SK-N-SH (cell line): ENCODE data around the gene ZDHHC14. TPM values are rescaled to one million over a fixed set of nuclear protein-coding genes. Genes with fewer than 3 reads are reported as not detected.

Experiments
- CTCF ChIA-PET: fragments of 300-600, 350-600 bp; formaldehyde crosslinking; extraction: SDS; loops from one replicate; lab custom pipeline; 2021; lab: Yijun Ruan, JAX
- POLR2A ChIA-PET: fragments of 350-600 bp; sonication (Branson Sonifier 250); formaldehyde crosslinking; extraction: SDS; loops from one replicate; lab custom pipeline; 2020; ENCODE audit warnings: antibody characterized with exemption, inconsistent platforms; lab: Yijun Ruan, JAX
- DNase-seq: peaks from one replicate; pipeline ENCODE4 v3.0.0; 2012
- H2AFZ ChIP-seq: fragments of 200-600 bp; sonication (generic); 2 replicates; pipeline ENCODE4 v1.8.1; 2016; ENCODE audit warnings: antibody characterized with exemption, mild to moderate bottlenecking, low read depth
- H3F3A ChIP-seq: fragments of 200-600 bp; sonication (generic); replicated peaks from 2 replicates; pipeline ENCODE3; 2016; ENCODE audit warnings: antibody characterized with exemption, mild to moderate bottlenecking; ENCODE audit not compliant: insufficient read depth
- H3K27ac ChIP-seq, 2 experiments: fragments of 200-500 bp in 1 of 2; fragments of 200-600 bp in 1 of 2; sonication (Bioruptor generic) in 1 of 2; sonication (generic), shearing (Covaris generic) in 1 of 2; 2 replicates each; pipeline versions ENCODE4 v1.5.1 to v1.6.1; 2014 to 2016; ENCODE audit warnings: low read depth in 2 of 2, inconsistent platforms in 1 of 2, low read length in 1 of 2, mild to moderate bottlenecking in 1 of 2, mixed read lengths in 1 of 2
- H3K27me3 ChIP-seq: fragments of 200-600 bp; sonication (generic), shearing (Covaris generic); 2 replicates; pipeline ENCODE4 v1.6.1; 2016; ENCODE audit warnings: mixed run types; ENCODE audit not compliant: insufficient read depth
- H3K36me3 ChIP-seq, 2 experiments: fragments of 200-500 bp in 1 of 2; fragments of 200-600 bp in 1 of 2; sonication (Bioruptor generic) in 1 of 2; sonication (generic) in 1 of 2; replicated peaks in 1 of 2; 2 replicates each; pipeline versions ENCODE3 to v1.5.1; 2014 to 2016; ENCODE audit warnings: low read length in 1 of 2, mild to moderate bottlenecking in 1 of 2; ENCODE audit not compliant: insufficient read depth in 2 of 2, control insufficient read depth in 1 of 2
- H3K4me1 ChIP-seq, 2 experiments: fragments of 200-500 bp in 1 of 2; fragments of 200-600 bp in 1 of 2; sonication (Bioruptor generic) in 1 of 2; sonication (generic), shearing (Covaris generic) in 1 of 2; 2 replicates each; pipeline versions ENCODE4 v1.5.1 to v1.6.1; 2014 to 2016; ENCODE audit warnings: low read depth in 1 of 2, low read length in 1 of 2, mixed run types in 1 of 2; ENCODE audit not compliant: insufficient read depth in 2 of 2, control insufficient read depth in 1 of 2
- H3K4me2 ChIP-seq: fragments of 200-600 bp; sonication (generic), shearing (Covaris generic); 2 replicates; pipeline ENCODE4 v1.6.1; 2017; ENCODE audit warnings: mixed run types
- H3K4me3 ChIP-seq, 2 experiments: fragments of 200-500 bp in 1 of 2; fragments of 200-600 bp in 1 of 2; sonication (Bioruptor generic) in 1 of 2; sonication (generic), shearing (Covaris generic) in 1 of 2; 2 replicates each; pipeline versions ENCODE4 v1.5.1 to v1.8.1; 2014 to 2016; ENCODE audit warnings: low read depth in 2 of 2, inconsistent platforms in 1 of 2, low read length in 1 of 2, mild to moderate bottlenecking in 1 of 2, mixed read lengths in 1 of 2, moderate library complexity in 1 of 2
- H3K79me2 ChIP-seq: fragments of 200-600 bp; sonication (generic); 2 replicates; pipeline ENCODE4 v1.8.1; 2017; ENCODE audit warnings: mild to moderate bottlenecking; ENCODE audit not compliant: insufficient read depth
- H3K9ac ChIP-seq: fragments of 200-600 bp; sonication (generic); 2 replicates; pipeline ENCODE4 v1.6.1; 2017; ENCODE audit warnings: mixed run types
- H3K9me2 ChIP-seq: fragments of 200-600 bp; sonication (generic); 2 replicates; pipeline ENCODE4 v1.6.1; 2017; ENCODE audit warnings: mixed run types
- H3K9me3 ChIP-seq: fragments of 200-600 bp; sonication (generic); 2 replicates; pipeline ENCODE4 v1.6.1; 2017; ENCODE audit warnings: mixed run types, mild to moderate bottlenecking, moderate library complexity
- H4K20me1 ChIP-seq: fragments of 200-600 bp; sonication (generic); 2 replicates; pipeline ENCODE4 v1.6.1; 2017; ENCODE audit warnings: mild to moderate bottlenecking, mixed run types; ENCODE audit not compliant: insufficient read depth
- CHD2 ChIP-seq: fragments of 150-350 bp; IDR thresholded peaks from 2 replicates; pipeline ENCODE4 v1.6.1; 2018; ENCODE audit warnings: low read length; ENCODE audit not compliant: partially characterized antibody
- CTCF ChIP-seq: fragments of 200-600 bp; sonication (generic); IDR thresholded peaks from 2 replicates; pipeline ENCODE4 v1.6.1; 2017; ENCODE audit warnings: antibody characterized with exemption, mild to moderate bottlenecking, moderate library complexity
- EP300 ChIP-seq, 2 experiments: IDR thresholded peaks; 2 replicates each; pipeline versions ENCODE4 v1.4.0 to v1.6.1; 2012; ENCODE audit warnings: borderline replicate concordance in 1 of 2, low read depth in 1 of 2, low read length in 1 of 2
- EZH2phosphoT487 ChIP-seq: fragments of 200-600 bp; sonication (generic); IDR thresholded peaks from 2 replicates; pipeline ENCODE4 v1.6.1; 2017; ENCODE audit warnings: low read depth, mixed run types, mild to moderate bottlenecking, antibody characterized with exemption, moderate library complexity, borderline replicate concordance
- FOSL2 ChIP-seq: IDR thresholded peaks from 2 replicates; pipeline ENCODE4 v1.4.0; 2012; ENCODE audit warnings: low read depth, mild to moderate bottlenecking, moderate library complexity, borderline replicate concordance
- FOXM1 ChIP-seq: IDR thresholded peaks from 2 replicates; pipeline ENCODE4 v1.4.0; 2012; ENCODE audit warnings: low read depth, mild to moderate bottlenecking
- GATA2 ChIP-seq: sonication (generic); formaldehyde crosslinking; IDR thresholded peaks from 2 replicates; pipeline ENCODE4 v1.5.0; 2020; ENCODE audit warnings: mild to moderate bottlenecking, missing genetic modification reagents
- JUND ChIP-seq: IDR thresholded peaks from 2 replicates; pipeline ENCODE4 v1.4.0; 2012
- MAX ChIP-seq: IDR thresholded peaks from 2 replicates; pipeline ENCODE4 v1.4.0; 2012; ENCODE audit warnings: low read depth
- MEF2A ChIP-seq: IDR thresholded peaks from 2 replicates; pipeline ENCODE4 v1.4.0; 2012; ENCODE audit warnings: low read depth, borderline replicate concordance
- NFIC ChIP-seq: IDR thresholded peaks from 2 replicates; pipeline ENCODE4 v1.4.0; 2012; ENCODE audit warnings: borderline replicate concordance
- NRF1 ChIP-seq: IDR thresholded peaks from 2 replicates; pipeline ENCODE4 v1.6.1; 2012; ENCODE audit warnings: low read depth, mild to moderate bottlenecking, low read length
- PBX3 ChIP-seq: IDR thresholded peaks from 2 replicates; pipeline ENCODE4; 2012
- RAD21 ChIP-seq: IDR thresholded peaks from 2 replicates; pipeline ENCODE4 v1.6.1; 2012; ENCODE audit warnings: mild to moderate bottlenecking, low read length
- RFX5 ChIP-seq: IDR thresholded peaks from 2 replicates; pipeline ENCODE4 v1.6.1; 2012; ENCODE audit warnings: mild to moderate bottlenecking, improper control_type of control experiment, low read length
- SIN3A ChIP-seq: IDR thresholded peaks from 2 replicates; pipeline ENCODE4 v1.6.1; 2012; ENCODE audit warnings: low read depth, mild to moderate bottlenecking, low read length, moderate library complexity, borderline replicate concordance
- SMC3 ChIP-seq: IDR thresholded peaks from 2 replicates; pipeline ENCODE4 v1.6.1; 2012; ENCODE audit warnings: low read depth, low read length, improper control_type of control experiment
- USF1 ChIP-seq: IDR thresholded peaks from 2 replicates; pipeline ENCODE4 v1.4.0; 2012; ENCODE audit warnings: low read depth, borderline replicate concordance
- ZBTB33 ChIP-seq: IDR thresholded peaks from 2 replicates; pipeline ENCODE4 v1.4.0; 2012; ENCODE audit warnings: low read depth, borderline replicate concordance
- WGBS: methylation state at CpG from one replicate; pipeline ENCODE4 v1.1.6; 2017; ENCODE audit warnings: low lambda C conversion rate; 5-methylcytosine and 5-hydroxymethylcytosine counted together
- polyA plus RNA-seq, 3 experiments: library from polyadenylated mRNA; depleted of rRNA; stranded (reverse); fragments of >200 nt; gene quantifications; 2 replicates each; pipeline ENCODE4 v1.2.3, GENCODE V29; 2012

The ZDHHC14 gene
- polyA plus RNA-seq, 1 of the 3 experiments (the other 2 are of a cell fraction) = 5.4 TPM

- TF ChIP-seq SIN3A = no peak
Observed at GRCh38 chr6:157479464-157480303, 98.7 kb downstream of the ZDHHC14 start (continued).

GRCh38 chr6:157481189-157481864 lies 100.3 kb downstream of the ZDHHC14 start:
- no peaks in the 10 kb centered on the region for H3K9me3 ChIP-seq
- POLR2A ChIA-PET = no interaction called here
- CTCF ChIA-PET = interaction anchor here (1.0 kb wide), 1 partner anchor 59 kb away, joined by 3 read pairs; no protein-coding TSS in a partner anchor
- no peaks in the 10 kb centered on the region for H3K79me2 ChIP-seq
- WGBS = 72% methylated on average over 9 of the region's 9 CpGs
- no peak overlapping the region for H3K4me2 ChIP-seq
- H3K27ac ChIP-seq = no peak overlapping the region
- no peaks in the 10 kb centered on the region for H3K36me3 ChIP-seq
- H3F3A ChIP-seq = no peaks in the 10 kb centered on the region
- no peaks in the 10 kb centered on the region for H4K20me1 ChIP-seq
- H3K27me3 ChIP-seq = no peaks in the 10 kb centered on the region
- no peaks in the 10 kb centered on the region for H3K9me2 ChIP-seq
- no peak for DNase-seq
- TF ChIP-seq EP300 (IDR thresholded peaks at IDR 0.05; ENCODE audit: borderline replicate concordance in 1 of 2, low read depth in 1 of 2, low read length in 1 of 2) = no peak
- TF ChIP-seq FOXM1 = no peak
- no peak for TF ChIP-seq NRF1
- no peak for TF ChIP-seq JUND
- no peak for TF ChIP-seq USF1
- no peak for TF ChIP-seq MAX
- no peak overlapping the region for H3K9ac ChIP-seq
- H2AFZ ChIP-seq = no peak overlapping the region
- H3K4me1 ChIP-seq = no peaks in the 10 kb centered on the region
- H3K4me3 ChIP-seq = no peak overlapping the region

GRCh38 chr6:157481865-157482249 lies 100.9 kb downstream of the ZDHHC14 start:
- POLR2A ChIA-PET = no interaction called here
- WGBS = 93% methylated on average over 4 of the region's 4 CpGs
- no peak for TF ChIP-seq PBX3
- TF ChIP-seq CTCF = no peak
- no peak for TF ChIP-seq JUND
- no peak for TF ChIP-seq ZBTB33
- TF ChIP-seq MEF2A = no peak
- no peak for TF ChIP-seq GATA2 (CRISPR knock-in tag)
- TF ChIP-seq CHD2 = no peak
- TF ChIP-seq NFIC = no peak
- TF ChIP-seq EZH2phosphoT487 = no peak
- no peak for TF ChIP-seq SMC3
- no peak for TF ChIP-seq FOSL2
- TF ChIP-seq RAD21 = no peak
- no peak for TF ChIP-seq RFX5

More at GRCh38 chr6:157481865-157482249, 100.9 kb downstream of the ZDHHC14 start:
- Histone ChIP-seq H3K9me2 (no peaks in the 10 kb centered on the region), H3K36me3 (no peaks in the 10 kb centered on the region), H3K4me1 (no peaks in the 10 kb centered on the region; a peak in 1 of 4 replicates), H3K9ac (no peak overlapping the region), H3K4me3 (no peak overlapping the region), H4K20me1 (no peaks in the 10 kb centered on the region), H3K27ac (no peak overlapping the region), H2AFZ (no peak overlapping the region), H3K79me2 (no peaks in the 10 kb centered on the region), H3K9me3 (no peaks in the 10 kb centered on the region), H3K27me3 (no peaks in the 10 kb centered on the region), H3K4me2 (no peak overlapping the region), H3F3A (no peaks in the 10 kb centered on the region)
- no peak for DNase-seq
- CTCF ChIA-PET = interaction anchor here (1.0 kb wide), 1 partner anchor 60 kb away, joined by 3 read pairs; no protein-coding TSS in a partner anchor
